DND-41 (cell line): Measurements from ENCODE around the gene ANGPTL1.

Source experiments
- ATAC-seq: fragments of 200-7000 bp; cut with Tn5 transposase; 3 replicates; pipeline ENCODE4 v1.9.1; 2021; ENCODE audit warnings: low read depth; ENCODE audit not compliant: insufficient read depth
- DNase-seq: peaks from one replicate; pipeline ENCODE4 v3.0.0-alpha.2; 2020
- H2AFZ ChIP-seq: 2 replicates; pipeline ENCODE4 v1.6.0; 2012; ENCODE audit warnings: low read depth, low read length
- H3K27ac ChIP-seq: 2 replicates; pipeline ENCODE4 v1.5.1; 2012; ENCODE audit warnings: low read length, inconsistent platforms
- H3K27me3 ChIP-seq: fragments of 200-600 bp; sonication (generic); 2 replicates; pipeline ENCODE4 v1.6.0; 2012; ENCODE audit warnings: low read length, mild to moderate bottlenecking, inconsistent platforms; ENCODE audit not compliant: insufficient read depth, poor library complexity
- H3K36me3 ChIP-seq: 2 replicates; pipeline ENCODE4 v1.5.1; 2012; ENCODE audit warnings: low read length, inconsistent platforms; ENCODE audit not compliant: insufficient read depth
- H3K4me1 ChIP-seq: 2 replicates; pipeline ENCODE4 v1.5.1; 2012; ENCODE audit warnings: mild to moderate bottlenecking, low read length; ENCODE audit not compliant: insufficient read depth
- H3K4me2 ChIP-seq: 2 replicates; pipeline ENCODE4 v1.6.0; 2012; ENCODE audit warnings: mild to moderate bottlenecking, moderate library complexity, low read length, inconsistent platforms; ENCODE audit not compliant: insufficient read depth
- H3K4me3 ChIP-seq, 2 experiments: fragments of 200-600 bp in 1 of 2; shearing (Covaris generic) in 1 of 2; 2 replicates each; pipeline ENCODE4 v1.5.1; 2012 to 2016; ENCODE audit warnings: inconsistent platforms in 2 of 2, low read length in 2 of 2, mild to moderate bottlenecking in 2 of 2, low read depth in 1 of 2, moderate library complexity in 1 of 2
- H3K79me2 ChIP-seq: 2 replicates; pipeline ENCODE4 v1.6.0; 2012; ENCODE audit warnings: low read length, inconsistent platforms; ENCODE audit not compliant: insufficient read depth
- H3K9ac ChIP-seq: 2 replicates; pipeline ENCODE4 v1.6.0; 2012; ENCODE audit warnings: low read depth, mild to moderate bottlenecking, inconsistent platforms, low read length, moderate library complexity
- H3K9me3 ChIP-seq: 2 replicates; pipeline ENCODE4 v1.5.1; 2012; ENCODE audit warnings: low read length, moderate library complexity, mild to moderate bottlenecking, inconsistent platforms; ENCODE audit not compliant: insufficient read depth, severe bottlenecking
- H4K20me1 ChIP-seq: 2 replicates; pipeline ENCODE4 v1.6.0; 2012; ENCODE audit warnings: low read length; ENCODE audit not compliant: insufficient read depth
- EZH2 ChIP-seq: IDR thresholded peaks from 3 replicates; pipeline ENCODE4 v1.6.1; 2012; ENCODE audit warnings: borderline replicate concordance, low read depth, mild to moderate bottlenecking, moderate library complexity, low read length, inconsistent platforms; ENCODE audit not compliant: severe bottlenecking
- TF ChIP-seq, protein P1 (sequence below): IDR thresholded peaks from 2 replicates; pipeline ENCODE4 v1.5.1; 2012; ENCODE audit warnings: borderline replicate concordance, low read length, moderate library complexity, mild to moderate bottlenecking; ENCODE audit not compliant: poor library complexity, severe bottlenecking; ENCODE audit errors: extremely low read depth

Gene ANGPTL1

DNA sequence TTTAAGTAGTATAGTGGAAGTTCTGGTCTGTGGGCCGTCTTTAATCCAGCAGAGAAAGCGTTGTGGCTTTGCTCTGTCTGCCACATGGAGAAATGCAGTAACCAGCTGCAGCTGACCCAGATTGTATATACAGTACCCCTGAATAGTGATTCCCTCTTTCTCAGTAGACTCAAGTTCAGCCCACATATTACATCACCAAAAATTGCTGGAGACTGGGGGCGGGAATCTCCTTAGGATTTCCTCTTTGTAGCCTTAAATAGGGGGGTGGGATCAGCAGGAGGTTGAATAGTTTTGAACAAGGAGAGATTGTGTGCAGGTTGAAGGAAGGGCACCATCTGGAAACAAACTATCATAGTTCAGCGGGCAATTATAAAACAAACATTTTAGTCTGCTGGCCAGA lies at the start of gene ANGPTL1:
ANGPTL1 (minus strand) TSS at position 134 of the 400 bp plus-strand sequence. CDS start 5,301 bp downstream, outside the sequence.
- H3K9ac ChIP-seq: no peak within 1 kb of the TSS
- no peak for TF ChIP-seq EZH2
- TF ChIP-seq, protein P1, sequence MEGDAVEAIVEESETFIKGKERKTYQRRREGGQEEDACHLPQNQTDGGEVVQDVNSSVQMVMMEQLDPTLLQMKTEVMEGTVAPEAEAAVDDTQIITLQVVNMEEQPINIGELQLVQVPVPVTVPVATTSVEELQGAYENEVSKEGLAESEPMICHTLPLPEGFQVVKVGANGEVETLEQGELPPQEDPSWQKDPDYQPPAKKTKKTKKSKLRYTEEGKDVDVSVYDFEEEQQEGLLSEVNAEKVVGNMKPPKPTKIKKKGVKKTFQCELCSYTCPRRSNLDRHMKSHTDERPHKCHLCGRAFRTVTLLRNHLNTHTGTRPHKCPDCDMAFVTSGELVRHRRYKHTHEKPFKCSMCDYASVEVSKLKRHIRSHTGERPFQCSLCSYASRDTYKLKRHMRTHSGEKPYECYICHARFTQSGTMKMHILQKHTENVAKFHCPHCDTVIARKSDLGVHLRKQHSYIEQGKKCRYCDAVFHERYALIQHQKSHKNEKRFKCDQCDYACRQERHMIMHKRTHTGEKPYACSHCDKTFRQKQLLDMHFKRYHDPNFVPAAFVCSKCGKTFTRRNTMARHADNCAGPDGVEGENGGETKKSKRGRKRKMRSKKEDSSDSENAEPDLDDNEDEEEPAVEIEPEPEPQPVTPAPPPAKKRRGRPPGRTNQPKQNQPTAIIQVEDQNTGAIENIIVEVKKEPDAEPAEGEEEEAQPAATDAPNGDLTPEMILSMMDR: no peak
- H3K4me1 ChIP-seq: no peaks in the 10 kb centered on the region
- H3K27ac ChIP-seq: no peak within 1 kb of the TSS
- H3K9me3 ChIP-seq: no peaks in the 10 kb centered on the region
- ATAC-seq: no peak
- no peaks in the 10 kb centered on the region for H3K27me3 ChIP-seq
- H3K79me2 ChIP-seq: no peaks in the 10 kb centered on the region
- no peak for DNase-seq
- no peak within 1 kb of the TSS for H3K4me2 ChIP-seq
- H4K20me1 ChIP-seq: no peaks in the 10 kb centered on the region
- H3K36me3 ChIP-seq: no peaks in the 10 kb centered on the region
- H2AFZ ChIP-seq: no peak within 1 kb of the TSS
- no peak within 1 kb of the TSS for H3K4me3 ChIP-seq

- ATAC-seq: no peak
- TF ChIP-seq, protein P1: no peak
- no peak for TF ChIP-seq EZH2
- Histone ChIP-seq H4K20me1 (no peaks in the 10 kb centered on the region), H3K4me3 (no peak overlapping the region), H2AFZ (no peak overlapping the region), H3K27ac (no peak overlapping the region), H3K9me3 (no peaks in the 10 kb centered on the region), H3K4me2 (no peak overlapping the region), H3K79me2 (no peaks in the 10 kb centered on the region), H3K4me1 (no peaks in the 10 kb centered on the region), H3K27me3 (no peaks in the 10 kb centered on the region), H3K9ac (no peak overlapping the region), H3K36me3 (peaks cover 10% of the 10 kb centered on the region)
- no peak for DNase-seq
These were observed 48.7 kb upstream of the ANGPTL1 start for GRCh38 chr1:178919581-178919980.

GRCh38 chr1:178918955-178919354 lies 48.1 kb upstream of the ANGPTL1 start:
- no peak overlapping the region for H3K4me3 ChIP-seq
- no peaks in the 10 kb centered on the region for H4K20me1 ChIP-seq
- DNase-seq (no peak), ATAC-seq (no peak)
- H3K79me2 ChIP-seq: no peaks in the 10 kb centered on the region
- H3K9me3 ChIP-seq: no peaks in the 10 kb centered on the region
- H3K9ac ChIP-seq: no peak overlapping the region
- no peaks in the 10 kb centered on the region for H3K27me3 ChIP-seq
- peaks cover 14% of the 10 kb centered on the region for H3K36me3 ChIP-seq
- H3K4me2 ChIP-seq: no peak overlapping the region
- H2AFZ ChIP-seq: no peak overlapping the region
- no peak overlapping the region for H3K27ac ChIP-seq
- H3K4me1 ChIP-seq: no peaks in the 10 kb centered on the region
- no peak for TF ChIP-seq EZH2
- TF ChIP-seq, protein P1: no peak

DNA sequence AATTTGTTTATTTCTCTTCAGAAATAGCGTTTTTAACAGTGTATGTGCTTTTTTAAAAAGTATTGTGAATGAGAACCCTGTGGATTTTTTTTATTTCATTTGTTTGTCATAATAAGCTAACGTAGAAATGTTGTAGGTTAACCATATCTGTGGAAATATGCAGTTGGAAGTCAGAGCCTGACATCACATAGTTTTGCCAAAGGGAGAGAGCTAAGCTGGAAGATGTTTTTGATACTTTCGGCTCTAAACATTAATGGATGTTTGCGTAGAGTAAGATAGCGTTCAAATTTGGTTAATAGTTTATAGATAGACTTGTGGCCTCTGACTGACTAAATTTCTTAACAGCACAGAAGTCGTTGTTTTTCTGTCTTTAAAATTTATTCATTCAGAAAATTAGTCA lies 47.4 kb upstream of the ANGPTL1 start:
- DNase-seq (no peak), ATAC-seq (no peak)
- H3K27ac ChIP-seq: no peak overlapping the region
- no peaks in the 10 kb centered on the region for H4K20me1 ChIP-seq
- H3K4me1 ChIP-seq: no peaks in the 10 kb centered on the region
- TF ChIP-seq EZH2: no peak
- TF ChIP-seq, protein P1: no peak
- no peak overlapping the region for H3K4me2 ChIP-seq
- H3K36me3 ChIP-seq: peaks cover 21% of the 10 kb centered on the region
- no peak overlapping the region for H3K4me3 ChIP-seq
- no peaks in the 10 kb centered on the region for H3K79me2 ChIP-seq
- no peak overlapping the region for H3K9ac ChIP-seq
- H2AFZ ChIP-seq: no peak overlapping the region
- H3K9me3 ChIP-seq: no peaks in the 10 kb centered on the region
- H3K27me3 ChIP-seq: no peaks in the 10 kb centered on the region
